Endothelial cell of umbilical vein (primary cell): ENCODE measurements around the gene NCOA6. TPM values are rescaled to one million over a fixed set of nuclear protein-coding genes. Genes with fewer than 3 reads are reported as not detected.

Source experiments
- BruUV-seq: library from RNA; stranded (reverse); fragments of 400-500 nt; replicated peaks from 2 replicates; lab custom pipeline; 2021; lab: Mats Ljungman, UMichigan
- CTCF ChIA-PET: fragments of 300-600, 350-600 bp; sonication (Branson Sonifier 250); formaldehyde crosslinking; loops from one replicate; lab custom pipeline; 2021; ENCODE audit warnings: antibody characterized with exemption, inconsistent platforms; lab: Charles Lee
- POLR2A ChIA-PET: fragments of 300-600, 350-600 bp; sonication (Branson Sonifier 250); formaldehyde crosslinking; loops from one replicate; lab custom pipeline; 2021; ENCODE audit warnings: antibody characterized with exemption, inconsistent platforms; lab: Charles Lee
- DNase-seq: peaks from one replicate; pipeline ENCODE4 v3.0.0-alpha.2; 2011; ENCODE audit warnings: low read depth, low spot score
- FAIRE-seq: peaks from 2 replicates; lab custom pipeline; 2011; peaks lifted over from hg19 to GRCh38; lab: Jason Lieb, UNC
- H2AFZ ChIP-seq: 2 replicates; pipeline ENCODE4 v1.6.0; 2012; ENCODE audit warnings: low read depth, low read length, control low read depth, inconsistent platforms
- H3K27ac ChIP-seq: 2 replicates; pipeline ENCODE4 v1.5.1; 2011; ENCODE audit warnings: low read depth, mild to moderate bottlenecking, control low read depth, low read length, moderate library complexity; ENCODE audit not compliant: insufficient read depth
- H3K27me3 ChIP-seq, 2 experiments: 2 replicates each; pipeline versions ENCODE4 v1.6.0 to v1.6.1; 2011; ENCODE audit warnings: low read length in 2 of 2, mixed read lengths in 1 of 2; ENCODE audit not compliant: control insufficient read depth in 2 of 2, insufficient read depth in 2 of 2
- H3K36me3 ChIP-seq, 2 experiments: 2 replicates in 1 of 2; 3 replicates in 1 of 2; pipeline ENCODE4 v1.5.1; 2011; ENCODE audit warnings: low read length in 2 of 2, mild to moderate bottlenecking in 1 of 2, moderate library complexity in 1 of 2; ENCODE audit not compliant: control insufficient read depth in 2 of 2, insufficient read depth in 2 of 2; ENCODE audit errors: extremely low read depth in 1 of 2
- H3K4me1 ChIP-seq: 3 replicates; pipeline ENCODE4 v1.5.1; 2011; ENCODE audit warnings: mild to moderate bottlenecking, low read length; ENCODE audit not compliant: control insufficient read depth, insufficient read depth; ENCODE audit errors: extremely low read depth
- H3K4me2 ChIP-seq: 2 replicates; pipeline ENCODE4 v1.6.1; 2011; ENCODE audit warnings: low read length, control low read depth, mixed read lengths; ENCODE audit not compliant: insufficient read depth
- H3K4me3 ChIP-seq, 3 experiments: fragments of 200-600 bp in 1 of 3; sonication (generic), shearing (Covaris generic) in 1 of 3; replicated peaks in 1 of 3; 2 replicates each; pipeline ENCODE4 v1.5.1; 2011 to 2016; ENCODE audit warnings: control low read depth in 3 of 3, low read length in 3 of 3, mild to moderate bottlenecking in 2 of 3, inconsistent platforms in 1 of 3, low read depth in 1 of 3, moderate library complexity in 1 of 3; ENCODE audit not compliant: insufficient read depth in 1 of 3
- H3K79me2 ChIP-seq: 2 replicates; pipeline ENCODE4 v1.6.0; 2012; ENCODE audit warnings: low read length, inconsistent platforms; ENCODE audit not compliant: control insufficient read depth, insufficient read depth
- H3K9ac ChIP-seq: replicated peaks from 2 replicates; pipeline ENCODE3; 2011; ENCODE audit warnings: low read length, control low read depth; ENCODE audit not compliant: insufficient read depth; ENCODE audit errors: extremely low read depth
- H3K9me1 ChIP-seq: replicated peaks from 3 replicates; pipeline ENCODE4 v1.6.0; 2011; ENCODE audit warnings: mild to moderate bottlenecking, low read length; ENCODE audit not compliant: control insufficient read depth, insufficient read depth; ENCODE audit errors: extremely low read depth
- H3K9me3 ChIP-seq: replicated peaks from 2 replicates; pipeline ENCODE4 v1.5.1; 2012; ENCODE audit warnings: low read length, inconsistent platforms; ENCODE audit not compliant: control insufficient read depth, insufficient read depth
- H4K20me1 ChIP-seq: replicated peaks from 2 replicates; pipeline ENCODE3; 2011; ENCODE audit warnings: mild to moderate bottlenecking, low read length; ENCODE audit not compliant: control insufficient read depth, insufficient read depth; ENCODE audit errors: extremely low read depth
- EZH2 ChIP-seq: IDR thresholded peaks from 2 replicates; pipeline ENCODE4 v1.6.1; 2012; ENCODE audit warnings: borderline replicate concordance, low read depth, mild to moderate bottlenecking, moderate library complexity, low read length, inconsistent platforms; ENCODE audit not compliant: severe bottlenecking
- FOS ChIP-seq: IDR thresholded peaks from 2 replicates; pipeline ENCODE4 v1.6.1; 2011; ENCODE audit warnings: mild to moderate bottlenecking, low read length, moderate library complexity, borderline replicate concordance; ENCODE audit not compliant: insufficient read depth
- GATA2 ChIP-seq: IDR thresholded peaks from 2 replicates; pipeline ENCODE4 v1.7.0; 2011; ENCODE audit warnings: low read depth, mild to moderate bottlenecking, moderate library complexity, mixed read lengths, low read length; ENCODE audit not compliant: insufficient read length, insufficient read depth
- JUN ChIP-seq: IDR thresholded peaks from 2 replicates; pipeline ENCODE4 v1.6.1; 2011; ENCODE audit warnings: borderline replicate concordance, low read depth; ENCODE audit not compliant: insufficient read length, insufficient read depth
- MYC ChIP-seq: IDR thresholded peaks from one replicate; pipeline ENCODE4 v1.6.1; 2011; ENCODE audit warnings: mild to moderate bottlenecking, low read depth, low read length
- POLR2A ChIP-seq: IDR thresholded peaks from 2 replicates; pipeline ENCODE4 v1.6.1; 2012; ENCODE audit warnings: low read depth, mild to moderate bottlenecking, control low read depth, low read length
- POLR2AphosphoS5 ChIP-seq: IDR thresholded peaks from 2 replicates; pipeline ENCODE4 v1.6.1; 2012; ENCODE audit warnings: low read depth, mild to moderate bottlenecking, control low read depth, low read length, moderate library complexity; ENCODE audit not compliant: insufficient read depth
- dilution Hi-C: fragments of 300-500 bp; cut with MboI; formaldehyde crosslinking; loops from one replicate; pipeline ENCODE4 v1.15.0; 2019; ENCODE audit warnings: low sequenced_read_pairs; ENCODE audit not compliant: extremely low pct_ligation_motif_present
- intact Hi-C: fragments of 100-400 bp; cut with micrococcal nuclease; formaldehyde crosslinking; loops from one replicate; pipeline ENCODE4 v1.10.0; 2022
- polyA plus RNA-seq, 4 experiments: library from polyadenylated mRNA; depleted of rRNA in 3 of 4; stranded (reverse) in 3 of 4; unstranded in 1 of 4; fragments of >200 nt; gene quantifications; 2 replicates each; pipeline versions ENCODE4 v1.2.1 to v1.2.3, GENCODE V29; 2011 to 2012; ENCODE audit warnings: missing spikeins in 1 of 4
- total RNA-seq: library from RNA; stranded (reverse); gene quantifications from 2 replicates; pipeline ENCODE4 v1.2.3, GENCODE V29; 2021
- TF ChIP-seq, protein P1 (sequence below), 2 donors: IDR thresholded peaks; 1 replicate in 1 of 2; 2 replicates in 1 of 2; pipeline ENCODE4 v1.5.1; 2011; ENCODE audit warnings: low read length in 2 of 2, mild to moderate bottlenecking in 2 of 2, moderate library complexity in 2 of 2, control low read depth in 1 of 2, inconsistent platforms in 1 of 2, low read depth in 1 of 2; ENCODE audit not compliant: insufficient read depth in 1 of 2; ENCODE audit errors: extremely low read depth in 1 of 2
- TF ChIP-seq, protein P2 (sequence below): IDR thresholded peaks from 2 replicates; pipeline ENCODE4 v1.6.1; 2011; ENCODE audit not compliant: insufficient read depth, insufficient read length

The NCOA6 gene
- total and polyA plus RNA-seq, 2 donors (not counting 3 experiments of a cell fraction or from before 2014, with no cell fraction given), result 16.9 to 26.7 TPM

DNA sequence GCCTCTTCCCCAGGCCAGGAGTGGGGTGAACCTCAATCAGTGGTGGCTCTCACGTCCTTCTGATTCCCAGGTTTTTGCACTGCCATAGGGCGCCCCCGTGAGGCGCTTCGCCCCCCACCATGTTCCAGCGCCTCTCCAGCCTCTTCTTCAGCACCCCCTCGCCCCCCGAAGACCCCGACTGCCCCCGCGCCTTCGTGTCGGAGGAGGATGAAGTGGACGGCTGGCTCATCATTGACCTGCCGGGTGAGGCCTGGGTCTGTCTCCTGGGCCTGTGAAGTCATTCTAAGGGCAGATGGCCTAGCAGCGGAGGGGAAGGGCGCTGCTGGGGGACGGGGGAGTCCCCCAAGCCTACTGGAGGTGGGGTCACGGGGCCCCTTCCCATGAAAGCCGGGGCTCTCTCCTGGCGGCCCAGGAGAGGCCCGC is 116.8 kb downstream of the NCOA6 start:
- H3K4me3 ChIP-seq, result peak overlapping the region; percentile 46 to 69 (median 65)
- H3K9ac ChIP-seq, result peak overlapping the region; percentile 4
- H3K79me2 ChIP-seq, result no peaks in the 10 kb centered on the region
- H3K9me3 ChIP-seq, result no peaks in the 10 kb centered on the region
- peaks cover 0 to 3% of the 10 kb centered on the region in 2 experiments for H3K36me3 ChIP-seq
- peak overlapping the region; percentile 78 for H2AFZ ChIP-seq
- no peak for TF ChIP-seq EZH2
- TF ChIP-seq, protein P1, sequence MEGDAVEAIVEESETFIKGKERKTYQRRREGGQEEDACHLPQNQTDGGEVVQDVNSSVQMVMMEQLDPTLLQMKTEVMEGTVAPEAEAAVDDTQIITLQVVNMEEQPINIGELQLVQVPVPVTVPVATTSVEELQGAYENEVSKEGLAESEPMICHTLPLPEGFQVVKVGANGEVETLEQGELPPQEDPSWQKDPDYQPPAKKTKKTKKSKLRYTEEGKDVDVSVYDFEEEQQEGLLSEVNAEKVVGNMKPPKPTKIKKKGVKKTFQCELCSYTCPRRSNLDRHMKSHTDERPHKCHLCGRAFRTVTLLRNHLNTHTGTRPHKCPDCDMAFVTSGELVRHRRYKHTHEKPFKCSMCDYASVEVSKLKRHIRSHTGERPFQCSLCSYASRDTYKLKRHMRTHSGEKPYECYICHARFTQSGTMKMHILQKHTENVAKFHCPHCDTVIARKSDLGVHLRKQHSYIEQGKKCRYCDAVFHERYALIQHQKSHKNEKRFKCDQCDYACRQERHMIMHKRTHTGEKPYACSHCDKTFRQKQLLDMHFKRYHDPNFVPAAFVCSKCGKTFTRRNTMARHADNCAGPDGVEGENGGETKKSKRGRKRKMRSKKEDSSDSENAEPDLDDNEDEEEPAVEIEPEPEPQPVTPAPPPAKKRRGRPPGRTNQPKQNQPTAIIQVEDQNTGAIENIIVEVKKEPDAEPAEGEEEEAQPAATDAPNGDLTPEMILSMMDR (IDR thresholded peaks at IDR 0.05; ENCODE audit: extremely low read depth in 1 of 2, insufficient read depth in 1 of 2, low read depth in 1 of 2, low read length in 2 of 2), result peak; percentile 25 to 65
- dilution Hi-C loops, result no loop called here
- H3K4me1 ChIP-seq, result peaks cover 32% of the 10 kb centered on the region
- no peaks in the 10 kb centered on the region for H4K20me1 ChIP-seq
- H3K27ac ChIP-seq, result no peak overlapping the region
- DNase-seq, result peak; percentile 66
- no peak for FAIRE-seq
- BruUV-seq, result no TSS peak
- no peaks in the 10 kb centered on the region for H3K9me1 ChIP-seq
- ChIA-PET POLR2A (no interaction called here), CTCF (interaction anchor here (0.8 to 4.1 kb wide), 16 partner anchors 12 to 396 kb away, joined by 3 to 31 read pairs (median 7); partner anchors contain the start of genes DYNLRB1 and MAP1LC3A)
- H3K27me3 ChIP-seq, result no peaks in the 10 kb centered on the region
- intact Hi-C loops, result loop anchor here (1.0 to 2.0 kb wide), 3 partner anchors 129 to 170 kb away; partner anchors contain the start of gene MAP1LC3A
- peak overlapping the region; percentile 76 for H3K4me2 ChIP-seq

DNA sequence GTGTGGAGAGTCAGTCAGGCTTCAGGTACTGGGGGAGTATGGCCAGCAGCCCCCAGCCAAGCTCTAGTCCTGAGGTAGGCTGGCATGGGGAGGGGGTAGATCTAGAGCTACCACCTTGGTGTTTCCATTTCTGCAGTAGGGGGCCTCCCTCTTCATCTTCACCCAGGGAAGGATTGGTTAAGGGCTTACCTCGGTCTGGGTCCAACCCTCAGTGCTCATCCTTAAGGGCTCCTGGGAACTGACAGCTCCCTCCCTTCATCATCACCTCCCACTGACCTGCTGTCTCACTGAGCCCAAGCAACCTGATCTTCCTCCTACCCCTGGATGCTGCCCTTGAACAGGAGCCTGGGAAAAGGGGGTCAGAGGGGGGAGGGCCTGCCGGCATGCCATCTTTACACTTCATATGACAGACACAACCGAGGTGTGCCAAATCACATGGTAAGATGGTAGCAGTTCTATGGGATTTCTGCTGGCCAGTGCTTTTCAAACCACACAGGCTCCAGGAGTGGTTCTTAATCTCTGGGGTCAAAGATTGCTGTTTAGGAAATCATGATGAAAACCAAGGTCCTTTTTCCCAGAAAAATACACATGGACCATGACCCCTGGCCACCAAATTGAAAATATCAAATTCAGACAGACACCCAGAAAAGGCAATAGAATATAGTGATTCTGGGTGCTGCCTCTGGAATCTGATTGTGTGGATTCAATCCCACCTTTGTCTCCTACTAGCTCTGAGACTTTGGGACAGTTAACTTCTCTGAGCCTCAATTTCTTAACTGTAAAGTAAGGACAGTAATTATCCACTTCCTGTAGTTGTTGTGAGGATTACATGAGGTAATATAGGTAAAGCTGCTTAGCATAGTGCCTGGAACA is 118.3 kb downstream of the NCOA6 start:
- no peaks in the 10 kb centered on the region for H3K9me3 ChIP-seq
- H3K9ac ChIP-seq, result no peak overlapping the region
- no peak overlapping the region for H3K27ac ChIP-seq
- intact Hi-C loops, result no loop called here
- DNase-seq (no peak), FAIRE-seq (no peak)
- ChIA-PET POLR2A (no interaction called here), CTCF (interaction anchor here (1.1 to 4.1 kb wide), 14 partner anchors 14 to 517 kb away, joined by 3 to 31 read pairs (median 4); partner anchors contain the start of gene DYNLRB1)
- no peaks in the 10 kb centered on the region for H4K20me1 ChIP-seq
- no TSS peak for BruUV-seq
- H3K79me2 ChIP-seq, result no peaks in the 10 kb centered on the region
- no peaks in the 10 kb centered on the region for H3K9me1 ChIP-seq
- H3K4me3 ChIP-seq, result no peak overlapping the region
- H3K36me3 ChIP-seq, result no peaks in the 10 kb centered on the region
- no peak overlapping the region for H3K4me2 ChIP-seq
- H3K27me3 ChIP-seq, result no peaks in the 10 kb centered on the region
- no peak overlapping the region for H2AFZ ChIP-seq
- TF ChIP-seq POLR2A, result no peak
- TF ChIP-seq MYC, result no peak
- TF ChIP-seq, protein P1 (IDR thresholded peaks at IDR 0.05; ENCODE audit: extremely low read depth in 1 of 2, insufficient read depth in 1 of 2, low read depth in 1 of 2, low read length in 2 of 2), result no peak
- TF ChIP-seq JUN, result no peak
- no peak for TF ChIP-seq EZH2
- TF ChIP-seq, protein P2, sequence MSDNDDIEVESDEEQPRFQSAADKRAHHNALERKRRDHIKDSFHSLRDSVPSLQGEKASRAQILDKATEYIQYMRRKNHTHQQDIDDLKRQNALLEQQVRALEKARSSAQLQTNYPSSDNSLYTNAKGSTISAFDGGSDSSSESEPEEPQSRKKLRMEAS, result no peak
- TF ChIP-seq FOS, result no peak
- TF ChIP-seq POLR2AphosphoS5, result no peak
- no peak for TF ChIP-seq GATA2
- peaks cover 20% of the 10 kb centered on the region for H3K4me1 ChIP-seq
- dilution Hi-C loops, result no loop called here
